ENCODE measurements around the gene EPS8L2. TPM values are rescaled to one million over a fixed set of nuclear protein-coding genes. Genes with fewer than 3 reads are reported as not detected.
A peak's percentile ranks its signal among the peaks of the same experiment; 100 is the strongest.

The EPS8L2 gene
- total and polyA plus RNA-seq, 2 of the 13 experiments (the other 11 are each of a cell fraction or from before 2014, with no cell fraction given) = 89.3 to 416 TPM

GRCh38 chr11:747158-748006, 41.4 kb downstream of the EPS8L2 start, which contains the start of gene TALDO1 (continued):
- TF ChIP-seq TEAD2 (CRISPR knock-in tag; IDR thresholded peaks at IDR 0.05) (no peak), BCLAF1 (IDR thresholded peaks at IDR 0.05) (no peak), NAIF1 (CRISPR knock-in tag; IDR thresholded peaks at IDR 0.05; ENCODE audit: borderline replicate concordance) (no peak), GABPB1 (CRISPR knock-in tag; IDR thresholded peaks at IDR 0.05) (peak; percentile 63), GATAD2A (CRISPR knock-in tag; IDR thresholded peaks at IDR 0.05) (no peak), ZHX1 (CRISPR knock-in tag; IDR thresholded peaks at IDR 0.05; ENCODE audit: low read depth) (no peak; the same call in 1 of the 2 replicates), ZNF607 (CRISPR knock-in tag; IDR thresholded peaks at IDR 0.05; ENCODE audit: borderline replicate concordance) (no peak), RARG (CRISPR knock-in tag; IDR thresholded peaks at IDR 0.05; ENCODE audit: low read depth) (no peak), ZNF784 (CRISPR knock-in tag; IDR thresholded peaks at IDR 0.05; ENCODE audit: borderline replicate concordance) (peak; percentile 88), THAP8 (CRISPR knock-in tag; IDR thresholded peaks at IDR 0.05; ENCODE audit: borderline replicate concordance) (no peak), GABPA (IDR thresholded peaks at IDR 0.05; ENCODE audit: low read depth, low read length) (no peak), GABPA (CRISPR knock-in tag; IDR thresholded peaks at IDR 0.05; ENCODE audit: low read depth) (no peak), SP140L (CRISPR knock-in tag; IDR thresholded peaks at IDR 0.05; ENCODE audit: borderline replicate concordance) (no peak), PHF5A (CRISPR knock-in tag; IDR thresholded peaks at IDR 0.05; ENCODE audit: low read depth, unreplicated experiment) (peak; percentile 26), KDM6A (CRISPR knock-in tag; IDR thresholded peaks at IDR 0.05; ENCODE audit: low read depth) (no peak), RORA (CRISPR knock-in tag; IDR thresholded peaks at IDR 0.05) (no peak), IKZF1 (IDR thresholded peaks at IDR 0.05) (no peak), ZNF124 (CRISPR knock-in tag; IDR thresholded peaks at IDR 0.05) (no peak), RFX3 (CRISPR knock-in tag; IDR thresholded peaks at IDR 0.05) (no peak), ZNF567 (CRISPR knock-in tag; IDR thresholded peaks at IDR 0.05; ENCODE audit: borderline replicate concordance) (no peak), KDM4B (CRISPR knock-in tag; IDR thresholded peaks at IDR 0.05) (no peak), TSC22D2 (CRISPR knock-in tag; IDR thresholded peaks at IDR 0.05; ENCODE audit: borderline replicate concordance) (peak; percentile 75; the same call in 1 of the 2 replicates), ZNF44 (CRISPR knock-in tag; IDR thresholded peaks at IDR 0.05) (peak; percentile 41; the same call in 1 of the 2 replicates), ZNF253 (CRISPR knock-in tag; IDR thresholded peaks at IDR 0.05; ENCODE audit: borderline replicate concordance) (no peak), CAMTA2 (CRISPR knock-in tag; IDR thresholded peaks at IDR 0.05; ENCODE audit: borderline replicate concordance) (peak; percentile 37; the same call in 1 of the 2 replicates)

Data from HepG2 (cell line).